ENCODE results near the gene RBPJ.

Gene RBPJ

DNA sequence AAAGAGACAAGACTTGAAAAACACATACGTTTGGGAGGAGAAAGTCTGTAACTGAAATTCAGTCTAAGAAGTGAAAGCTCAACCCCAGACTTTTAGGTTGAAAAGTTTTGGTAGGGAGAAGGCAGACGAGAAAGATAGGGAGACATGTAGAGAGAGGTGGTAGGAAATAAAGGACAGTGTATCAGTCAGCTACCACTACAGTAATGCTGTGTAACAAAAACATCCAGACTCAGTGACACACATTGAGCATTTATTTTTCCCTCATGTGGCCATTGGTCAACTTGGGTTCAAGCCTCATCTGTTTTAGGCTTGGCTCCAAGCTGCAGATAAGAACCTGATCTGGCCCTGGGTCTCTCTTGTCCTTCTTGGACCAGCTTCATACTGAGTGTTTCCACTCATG, 142.6 kb downstream of the RBPJ start:
- DNase-seq = no peak

GRCh38 chr4:26464420-26465095, 143.7 kb downstream of the RBPJ start:
- no peak for DNase-seq

DNA sequence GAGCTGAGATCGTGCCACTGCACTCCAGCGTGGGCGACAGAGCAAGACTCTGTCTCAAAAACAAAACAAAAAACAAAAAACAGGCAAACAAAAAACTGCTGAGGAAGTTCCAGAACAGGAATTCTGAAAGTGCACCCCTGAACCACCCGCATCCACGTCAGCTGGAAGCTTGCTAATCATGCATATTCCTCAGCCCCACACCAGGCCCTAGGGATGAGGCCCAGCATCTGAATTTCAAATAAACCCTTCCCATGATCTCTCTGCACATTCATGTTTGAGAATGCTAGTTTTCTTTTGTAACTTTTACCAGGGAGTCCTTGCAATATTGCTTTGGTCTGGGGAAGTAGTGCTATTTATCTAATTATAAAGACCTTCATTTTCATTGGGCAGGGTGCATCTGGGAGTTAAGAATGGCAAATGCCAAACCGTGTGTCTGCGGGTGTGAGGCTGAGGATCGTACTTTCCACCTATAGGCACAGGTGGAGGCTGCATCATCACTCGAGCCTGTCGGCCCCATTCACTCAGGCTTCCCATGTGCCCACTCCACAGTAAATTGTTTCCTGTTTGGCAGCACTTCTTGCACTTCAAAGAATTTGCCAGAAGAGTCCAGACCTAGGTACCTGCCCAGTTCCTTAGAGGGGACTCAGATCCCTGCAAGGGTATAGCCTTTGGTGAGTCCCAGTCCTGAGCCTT, 145.9 kb downstream of the RBPJ start:
- no peak for DNase-seq

DNA sequence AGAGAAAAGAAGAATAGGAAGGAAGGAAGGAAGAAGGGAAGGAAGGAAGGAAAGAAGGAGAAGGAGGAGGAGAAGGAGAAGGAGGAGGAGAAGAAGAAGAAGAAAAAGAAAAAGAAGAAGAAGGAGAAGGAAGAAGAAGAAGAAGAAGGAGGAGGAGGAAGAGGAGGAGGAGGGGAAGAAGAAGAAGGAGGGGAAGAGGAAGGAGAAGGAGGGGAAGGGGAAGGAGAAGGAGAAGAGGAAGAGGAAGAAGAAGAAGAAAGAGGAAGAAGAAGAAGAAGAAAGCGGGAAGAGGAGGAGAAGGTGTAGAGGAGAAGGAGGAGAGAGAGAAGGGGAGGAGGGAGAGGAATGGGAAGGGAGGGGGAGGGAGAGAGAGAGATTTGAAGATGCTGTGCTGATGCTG, 146.9 kb downstream of the RBPJ start:
- DNase-seq = no peak

- no peak for DNase-seq
Observed at GRCh38 chr4:26468283-26468949, 147.6 kb downstream of the RBPJ start.

- no peak for DNase-seq
Observed at GRCh38 chr4:26468977-26469376, 148.2 kb downstream of the RBPJ start.

DNA sequence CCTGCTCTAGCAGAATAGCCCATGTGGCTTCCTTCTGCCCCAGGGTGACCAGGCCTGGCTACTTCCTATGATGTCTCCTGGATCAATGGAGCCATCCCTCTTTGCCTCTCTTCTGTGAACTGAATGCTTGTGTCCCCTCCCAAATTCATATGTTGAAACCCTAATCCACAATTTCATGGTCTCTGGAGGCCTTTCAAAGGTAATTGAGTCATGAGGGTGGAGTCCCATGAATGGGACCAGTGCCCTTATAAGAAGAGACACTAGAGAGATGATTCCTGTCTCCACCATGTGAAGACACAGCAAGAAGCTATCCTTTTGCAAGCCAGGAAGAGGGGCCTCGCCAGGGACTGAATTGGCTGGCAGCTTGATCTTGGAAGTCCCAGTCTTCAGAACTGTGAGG, 151.1 kb downstream of the RBPJ start:
- DNase-seq = no peak

- no peak for DNase-seq
Observed at GRCh38 chr4:26473893-26474292, 153.1 kb downstream of the RBPJ start.

DNA sequence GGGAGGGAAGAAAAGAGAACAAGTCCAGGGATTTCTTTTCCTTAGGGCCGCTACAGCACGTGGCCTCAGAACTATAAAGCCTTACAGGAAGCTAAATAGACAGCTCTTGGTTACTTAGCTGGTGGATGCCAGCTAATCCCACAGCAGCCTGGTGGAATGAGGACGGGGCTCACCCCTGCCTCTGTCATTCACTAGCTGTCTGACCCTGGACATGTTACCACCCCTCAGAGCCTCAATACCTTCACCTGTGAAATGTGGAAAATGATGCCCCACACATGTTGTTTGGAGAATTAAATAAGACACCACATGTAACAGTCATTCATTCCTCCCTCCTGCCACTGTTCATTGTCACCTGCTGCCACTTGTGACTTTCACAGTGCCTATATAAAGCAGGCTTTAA, 153.7 kb downstream of the RBPJ start:
- no peak for DNase-seq

- no peak for DNase-seq
Observed at GRCh38 chr4:26475716-26476115, 154.9 kb downstream of the RBPJ start.

DNA sequence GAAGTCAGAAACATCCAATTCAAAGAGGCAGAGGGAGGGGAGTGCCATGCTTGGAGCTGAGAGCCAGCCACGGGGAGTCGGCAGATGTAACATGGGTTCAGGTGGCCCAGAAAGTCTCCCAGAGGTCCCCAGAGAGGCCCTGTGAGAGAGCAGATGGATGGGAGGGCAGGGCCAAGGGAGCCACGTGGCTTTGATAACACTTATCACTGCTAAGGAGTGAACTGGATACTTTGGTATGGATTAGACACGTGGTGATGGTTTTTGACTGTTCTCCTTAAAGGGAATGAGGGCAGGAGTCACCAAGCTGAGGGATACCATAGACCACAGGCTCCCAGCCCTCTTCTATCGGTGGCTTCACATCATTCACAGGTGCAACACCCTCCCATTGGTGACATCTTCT, 155.7 kb downstream of the RBPJ start:
- DNase-seq = no peak

GRCh38 chr4:26478330-26478729, 157.5 kb downstream of the RBPJ start:
- no peak for DNase-seq

DNA sequence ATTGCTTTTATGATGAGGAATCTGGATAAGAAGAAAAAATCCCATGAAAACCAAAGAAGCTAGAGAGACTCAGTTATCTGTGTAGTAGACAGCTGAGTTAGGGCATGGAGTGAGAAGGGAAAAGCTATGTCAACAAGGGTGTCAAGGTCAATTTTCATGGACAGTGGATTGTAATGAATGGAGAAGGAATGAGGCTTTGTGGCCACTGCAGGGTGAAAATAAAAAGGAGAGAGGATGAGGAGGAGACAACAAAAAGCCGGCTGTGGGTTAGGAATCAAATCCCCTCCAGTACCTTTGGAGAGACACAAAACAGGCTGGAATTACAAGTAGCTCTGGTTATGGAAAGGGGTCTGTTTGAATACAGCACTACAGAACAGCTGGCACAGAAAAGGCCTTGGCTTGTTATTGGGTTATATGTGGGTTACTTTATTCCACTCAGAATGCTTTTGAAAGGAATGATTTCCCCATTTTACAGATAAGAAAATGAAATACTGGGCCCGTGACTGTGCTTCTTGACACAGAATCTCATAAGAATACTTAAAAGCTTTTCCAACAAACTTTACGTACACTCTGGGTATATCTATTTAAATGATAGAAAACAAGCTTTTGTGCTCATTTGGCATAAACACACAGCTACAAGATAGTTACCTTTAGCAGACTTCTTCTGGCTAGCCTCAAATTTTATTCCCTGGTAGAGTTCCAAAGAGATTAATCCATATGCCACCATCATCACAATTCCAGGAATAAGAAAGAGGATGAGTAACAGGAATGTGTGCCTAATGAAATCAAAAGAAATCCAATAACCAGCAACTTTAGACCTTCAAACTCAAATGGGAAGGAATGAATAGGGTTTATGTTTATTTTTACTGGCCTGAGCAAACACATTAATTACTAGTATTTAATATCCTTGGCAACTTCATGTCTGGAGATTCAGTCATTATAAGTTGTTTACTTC, 162.0 kb downstream of the RBPJ start:
- DNase-seq = no peak

DNA sequence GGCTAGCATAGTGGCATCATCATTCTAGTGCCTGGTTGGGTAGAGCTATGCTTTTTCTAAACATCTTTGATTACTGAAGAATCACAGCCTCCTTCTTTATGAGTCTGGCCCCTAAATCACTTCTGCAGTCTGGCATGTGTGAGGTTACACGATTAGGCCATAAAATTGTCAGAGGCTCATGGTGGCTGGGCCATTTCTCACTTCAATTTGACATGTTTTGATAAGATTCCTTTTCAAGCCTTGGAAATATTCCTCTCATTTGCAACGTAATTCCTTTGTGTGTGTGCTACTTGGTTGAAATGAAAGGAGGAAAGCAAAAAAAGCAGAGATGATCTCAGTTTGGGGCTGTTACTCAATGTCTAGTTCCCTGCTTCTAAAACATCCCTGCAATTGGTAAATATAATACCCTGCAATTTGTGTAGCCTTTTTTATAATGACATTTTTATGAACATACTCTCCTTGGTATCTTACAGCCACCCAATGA, 163.3 kb downstream of the RBPJ start:
- DNase-seq = no peak

GRCh38 chr4:26484516-26484915, 163.7 kb downstream of the RBPJ start:
- DNase-seq = no peak

All from NCI-H1694 (cell line).